ENCODE measurements around the gene EMC6.

Gene EMC6

DNA sequence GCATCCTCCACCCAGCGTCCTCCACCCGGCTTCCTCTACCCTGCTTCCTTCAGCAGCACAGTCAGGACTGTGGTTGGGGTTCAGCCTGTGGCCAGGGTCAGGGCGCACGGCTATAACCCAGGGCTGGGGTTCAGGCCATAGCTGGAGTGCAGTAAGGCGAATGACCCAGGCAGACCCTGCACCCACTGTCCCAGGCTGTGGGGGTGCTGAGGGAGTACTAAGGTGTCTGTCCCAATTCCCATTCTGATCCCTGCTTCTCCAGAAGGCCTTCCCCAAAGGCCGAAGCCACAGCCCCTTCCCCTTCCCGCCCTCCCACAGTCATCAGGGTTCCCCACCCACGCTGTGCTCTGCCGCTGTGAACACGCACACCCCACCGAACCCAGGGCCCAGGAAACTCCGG is 12.4 kb downstream of the EMC6 start:
- no peak for DNase-seq (ENCODE audit: low read depth in 2 of 2)
- TF ChIP-seq, protein P1, sequence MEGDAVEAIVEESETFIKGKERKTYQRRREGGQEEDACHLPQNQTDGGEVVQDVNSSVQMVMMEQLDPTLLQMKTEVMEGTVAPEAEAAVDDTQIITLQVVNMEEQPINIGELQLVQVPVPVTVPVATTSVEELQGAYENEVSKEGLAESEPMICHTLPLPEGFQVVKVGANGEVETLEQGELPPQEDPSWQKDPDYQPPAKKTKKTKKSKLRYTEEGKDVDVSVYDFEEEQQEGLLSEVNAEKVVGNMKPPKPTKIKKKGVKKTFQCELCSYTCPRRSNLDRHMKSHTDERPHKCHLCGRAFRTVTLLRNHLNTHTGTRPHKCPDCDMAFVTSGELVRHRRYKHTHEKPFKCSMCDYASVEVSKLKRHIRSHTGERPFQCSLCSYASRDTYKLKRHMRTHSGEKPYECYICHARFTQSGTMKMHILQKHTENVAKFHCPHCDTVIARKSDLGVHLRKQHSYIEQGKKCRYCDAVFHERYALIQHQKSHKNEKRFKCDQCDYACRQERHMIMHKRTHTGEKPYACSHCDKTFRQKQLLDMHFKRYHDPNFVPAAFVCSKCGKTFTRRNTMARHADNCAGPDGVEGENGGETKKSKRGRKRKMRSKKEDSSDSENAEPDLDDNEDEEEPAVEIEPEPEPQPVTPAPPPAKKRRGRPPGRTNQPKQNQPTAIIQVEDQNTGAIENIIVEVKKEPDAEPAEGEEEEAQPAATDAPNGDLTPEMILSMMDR (IDR thresholded peaks at IDR 0.05; ENCODE audit: low read depth, low read length) = no peak

DNA sequence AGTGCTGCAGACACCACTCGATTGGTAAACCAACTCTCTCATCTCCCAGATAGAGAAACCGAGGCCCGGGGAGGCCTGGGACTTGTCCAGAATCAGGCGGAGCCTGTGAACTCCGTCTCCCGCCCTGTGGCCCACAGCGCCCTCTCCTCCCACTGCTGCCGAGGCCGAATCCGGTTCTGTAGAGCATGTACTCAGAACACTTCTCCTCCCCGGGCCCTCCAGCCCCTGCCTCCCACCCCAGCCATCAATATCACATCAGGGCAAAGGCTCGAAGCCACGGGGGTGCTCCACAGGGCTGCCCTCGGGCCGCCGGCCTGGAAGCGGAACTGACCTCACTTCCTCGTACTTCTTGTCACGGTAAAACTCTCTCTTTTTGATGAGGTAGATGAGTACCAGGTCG is 13.0 kb downstream of the EMC6 start:
- TF ChIP-seq, protein P1 (IDR thresholded peaks at IDR 0.05; ENCODE audit: low read depth, low read length) = no peak
- DNase-seq (ENCODE audit: low read depth in 2 of 2) = no peak

More for the DNA sequence above, 12.4 kb downstream of the EMC6 start:
- no peak overlapping the region for H3K4me3 ChIP-seq (replicated peaks in 1 of 2; ENCODE audit: low read depth in 2 of 2, low read length in 2 of 2)

DNA sequence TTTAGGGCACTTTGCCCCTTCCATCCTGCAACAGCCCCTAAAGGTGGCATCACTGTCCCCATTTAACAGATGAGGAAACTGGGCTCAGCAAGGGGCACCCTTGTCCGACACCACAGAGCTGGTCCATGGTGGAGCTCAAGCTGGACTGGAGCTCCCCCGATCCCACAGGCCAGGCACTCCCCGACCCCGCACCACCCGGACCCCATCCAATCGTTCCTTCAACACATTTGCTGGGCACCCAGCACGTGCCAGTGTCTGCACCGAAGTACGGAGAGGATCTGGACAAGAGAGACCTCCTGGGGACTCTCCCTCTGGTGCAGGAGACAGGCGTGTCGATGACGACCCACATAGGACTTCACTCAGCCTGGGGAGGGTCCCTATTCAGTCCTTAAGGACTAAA is 13.4 kb downstream of the EMC6 start:
- no peak for DNase-seq (ENCODE audit: low read depth in 2 of 2)
- TF ChIP-seq, protein P1 (IDR thresholded peaks at IDR 0.05; ENCODE audit: low read depth, low read length) = no peak
- no peak overlapping the region for H3K4me3 ChIP-seq (replicated peaks in 1 of 2; ENCODE audit: low read depth in 2 of 2, low read length in 2 of 2)

More for the DNA sequence above, 13.0 kb downstream of the EMC6 start:
- H3K4me3 ChIP-seq (replicated peaks in 1 of 2; ENCODE audit: low read depth in 2 of 2, low read length in 2 of 2) = no peak overlapping the region

DNA sequence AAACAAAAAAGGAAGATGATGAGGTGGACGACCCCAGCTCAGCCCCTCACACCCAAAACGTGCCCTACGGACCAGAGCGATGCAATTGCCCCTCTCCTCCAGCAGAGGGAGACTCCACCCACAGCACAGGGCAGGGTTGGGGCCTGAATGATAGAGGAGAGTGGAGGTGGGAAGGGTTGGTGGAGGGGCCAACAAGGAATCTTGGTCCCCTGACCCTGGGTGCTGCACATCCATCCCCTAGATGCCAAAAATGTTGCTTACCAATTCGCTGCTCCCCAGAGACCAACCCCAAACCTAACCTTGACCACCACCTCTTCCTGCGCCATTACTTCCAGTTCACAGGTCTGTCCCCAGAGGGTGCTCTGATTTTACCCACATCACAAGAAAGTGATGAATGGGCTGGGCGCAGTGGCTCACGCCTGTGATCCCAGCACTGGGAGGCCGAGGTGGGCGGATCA is 14.5 kb downstream of the EMC6 start:
- H3K4me3 ChIP-seq (replicated peaks in 1 of 2; ENCODE audit: low read depth in 2 of 2, low read length in 2 of 2) = no peak overlapping the region
- TF ChIP-seq, protein P1 (IDR thresholded peaks at IDR 0.05; ENCODE audit: low read depth, low read length) = peak; percentile 99
- peak in 1 of 2 donors; percentile 42 for DNase-seq (ENCODE audit: low read depth in 2 of 2)

DNA sequence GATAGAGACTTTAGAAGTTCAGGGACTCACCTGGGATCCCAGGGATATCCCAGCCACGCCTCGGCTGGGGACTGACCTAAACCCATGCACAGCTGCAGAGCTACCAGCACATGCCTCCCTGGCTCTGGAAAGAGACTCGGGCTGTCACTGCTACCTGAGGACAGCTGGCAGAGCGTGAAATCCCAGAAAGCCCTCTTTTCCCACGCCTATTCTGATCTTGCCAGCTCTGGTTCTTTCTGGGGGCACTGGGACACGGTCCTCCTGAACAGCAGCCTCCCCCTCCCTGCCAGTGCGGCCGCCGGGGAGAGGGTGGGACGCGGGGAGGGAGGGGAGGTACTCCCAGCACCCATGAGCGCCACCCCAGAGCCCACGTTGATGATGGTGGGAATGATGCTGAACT is 16.6 kb downstream of the EMC6 start:
- TF ChIP-seq, protein P1 (IDR thresholded peaks at IDR 0.05; ENCODE audit: low read depth, low read length) = no peak
- no peak for DNase-seq (ENCODE audit: low read depth in 2 of 2)
- H3K4me3 ChIP-seq (replicated peaks in 1 of 2; ENCODE audit: low read depth in 2 of 2, low read length in 2 of 2) = no peak overlapping the region

DNA sequence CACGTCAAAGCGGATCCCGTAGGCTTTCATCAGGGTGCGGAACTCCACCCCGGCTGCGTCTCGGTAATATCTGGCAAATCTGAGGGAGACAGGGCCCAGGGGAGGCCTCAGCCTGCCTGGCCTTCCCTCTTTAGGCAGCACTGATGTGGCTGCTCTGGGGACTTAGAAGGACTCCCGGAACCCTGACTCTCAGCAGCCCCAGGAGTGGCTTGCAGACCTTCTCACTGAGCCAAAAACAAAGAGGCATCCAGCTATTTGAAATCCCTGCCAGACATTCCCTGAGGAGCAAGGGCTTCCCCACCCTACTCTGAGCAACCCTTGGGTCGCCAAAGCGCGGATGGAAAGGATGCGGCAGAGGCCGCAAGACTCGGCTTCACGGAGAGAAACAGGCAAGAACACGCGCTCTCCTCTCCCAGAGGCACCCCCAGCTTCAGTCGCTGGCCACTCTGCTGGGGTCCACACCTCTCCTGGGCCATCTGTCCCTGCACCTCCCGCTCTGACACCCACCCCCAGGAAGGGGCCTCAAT is 19.5 kb downstream of the EMC6 start:
- TF ChIP-seq, protein P1 (IDR thresholded peaks at IDR 0.05; ENCODE audit: low read depth, low read length) = no peak
- DNase-seq (ENCODE audit: low read depth in 2 of 2) = no peak
- no peak overlapping the region for H3K4me3 ChIP-seq (replicated peaks in 1 of 2; ENCODE audit: low read depth in 2 of 2, low read length in 2 of 2)

DNA sequence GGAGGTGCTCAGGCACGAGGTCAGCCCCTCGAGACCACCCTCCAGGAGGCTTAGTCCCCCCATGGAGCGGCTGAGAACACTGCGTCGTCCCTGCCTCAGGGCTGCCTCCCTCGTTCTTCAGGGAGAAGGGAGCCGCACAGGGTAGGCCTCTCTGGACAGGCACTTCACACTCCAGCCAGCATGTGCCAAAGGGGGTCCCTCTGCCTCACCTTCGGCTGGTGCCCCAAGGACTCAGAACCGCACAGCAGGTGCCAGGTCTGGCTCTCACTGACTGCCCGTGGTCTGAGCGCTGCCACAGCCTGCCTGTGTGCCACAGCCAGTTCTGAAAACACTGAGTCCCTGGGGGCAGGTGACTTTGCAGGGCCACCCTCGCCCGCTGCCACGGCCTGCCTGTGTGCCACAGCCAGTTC is 20.2 kb downstream of the EMC6 start:
- DNase-seq (ENCODE audit: low read depth in 2 of 2) = no peak
- TF ChIP-seq, protein P1 (IDR thresholded peaks at IDR 0.05; ENCODE audit: low read depth, low read length) = no peak
- H3K4me3 ChIP-seq (replicated peaks in 1 of 2; ENCODE audit: low read depth in 2 of 2, low read length in 2 of 2) = no peak overlapping the region
